Smooth muscle cell of the brain vasculature (primary cell): ENCODE measurements around the gene TP53TG3.
"Not testable (repeated sequence)": the region's sequence is repeated elsewhere in the genome, so short reads cannot be mapped to it uniquely, and the experiment has no call there.

ENCODE experiments used
- DNase-seq: peaks from one replicate; pipeline ENCODE4 v3.0.0-alpha.2; 2012; ENCODE audit warnings: low read depth, low spot score

Gene TP53TG3, protein sequence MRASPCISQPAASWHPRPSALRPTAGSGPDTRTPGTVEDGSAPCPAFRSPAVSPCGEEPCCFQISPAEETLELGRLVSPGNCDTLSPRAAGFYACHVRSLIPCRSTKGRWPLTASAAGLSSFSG

DNA sequence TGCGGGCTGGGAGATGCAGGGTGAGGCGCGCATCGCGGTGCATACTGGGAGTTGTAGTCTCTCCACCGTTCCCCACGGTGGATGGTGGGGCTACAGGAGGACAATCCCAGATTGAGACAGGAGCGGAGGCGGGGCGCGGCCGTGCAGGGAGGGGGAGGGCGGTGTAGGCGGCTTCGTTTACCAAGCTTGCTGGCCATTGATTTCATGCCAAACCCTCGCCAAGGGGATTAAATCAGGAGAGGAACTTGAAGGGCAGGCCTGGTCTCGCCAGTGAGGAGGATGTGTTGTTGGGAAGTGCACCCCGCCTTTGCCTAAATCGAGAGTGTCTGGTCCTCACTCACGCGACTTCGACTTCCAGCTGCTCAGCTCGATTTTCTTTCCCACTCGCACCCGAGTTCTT, at the start of gene TP53TG3:
Gene TP53TG3 (minus strand): TSS at position 101 of the 400 bp plus-strand sequence. CDS start 68 bp downstream, at position 33.
- not testable (repeated sequence) for DNase-seq

DNA sequence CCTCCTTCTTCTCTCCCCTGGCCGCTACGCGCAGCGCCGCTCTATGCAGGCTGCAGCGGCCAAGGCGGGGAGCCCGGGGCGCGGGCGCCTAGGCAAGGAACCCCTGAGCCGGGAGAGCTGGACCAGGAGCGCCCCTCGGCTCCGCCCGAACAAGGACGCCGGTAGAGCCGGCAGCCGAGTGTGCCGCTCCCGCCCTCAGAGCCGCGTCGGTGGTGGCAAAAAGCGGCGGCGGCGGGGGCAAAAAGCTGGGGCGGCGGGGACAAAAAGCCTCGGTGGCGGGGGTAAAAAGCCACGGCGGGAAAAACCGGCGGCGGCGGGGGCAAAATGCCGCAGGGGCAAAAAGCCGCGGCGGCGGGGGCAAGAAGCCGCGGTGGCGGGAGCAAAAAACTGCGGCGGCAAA, 25.1 kb downstream of the TP53TG3 start:
- not testable (repeated sequence) for DNase-seq

DNA sequence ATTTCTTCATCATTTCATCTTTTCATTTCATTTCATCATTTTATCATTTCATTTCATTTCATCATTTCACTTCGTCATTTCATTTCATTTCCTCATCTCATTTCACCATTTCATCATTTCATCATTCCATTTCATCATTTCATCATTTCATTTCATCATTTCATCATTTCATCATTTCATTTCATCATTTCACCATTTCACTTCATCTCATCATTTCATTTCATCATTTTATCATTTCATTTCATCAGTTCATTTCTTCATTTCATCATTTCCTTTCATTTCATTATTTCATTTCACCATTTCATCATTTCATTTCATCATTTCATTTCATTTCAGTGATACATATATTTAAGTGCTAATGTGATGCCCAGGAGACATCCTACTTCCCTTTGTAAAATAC, 28.4 kb downstream of the TP53TG3 start:
- DNase-seq, result not testable (repeated sequence)

DNA sequence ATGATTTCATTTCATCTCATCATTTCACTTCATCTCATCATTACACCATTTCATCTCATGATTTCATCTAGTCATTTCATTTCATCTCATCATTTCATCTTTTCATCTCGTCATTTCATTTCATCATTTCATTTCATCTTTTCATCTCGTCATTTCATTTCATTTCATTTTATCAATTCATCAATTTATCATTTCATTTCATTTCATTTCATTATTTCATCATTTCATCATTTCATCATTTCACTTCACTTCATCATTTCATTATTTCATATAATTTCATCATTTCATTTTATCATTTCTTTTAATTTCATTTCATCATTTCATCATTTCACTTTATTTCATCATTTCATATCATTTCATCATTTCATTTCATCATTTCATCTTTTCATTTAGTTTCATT, 29.2 kb downstream of the TP53TG3 start:
- DNase-seq, result not testable (repeated sequence)

DNA sequence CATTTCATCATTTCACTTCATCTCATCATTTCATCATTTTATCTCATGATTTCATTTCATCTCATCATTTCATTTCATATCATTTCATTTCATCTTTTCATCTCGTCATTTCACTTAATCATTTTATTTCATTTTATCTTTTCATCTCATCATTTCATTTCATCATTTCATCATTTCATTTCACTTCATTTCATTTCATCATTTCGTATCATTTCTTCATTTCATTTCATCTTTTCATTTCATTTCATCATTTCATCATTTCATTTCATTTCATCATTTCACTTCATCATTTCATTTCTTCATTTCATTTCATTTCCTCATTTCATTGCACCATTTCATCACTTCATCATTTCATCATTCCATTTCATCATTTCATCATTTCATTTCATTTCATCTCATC, 29.8 kb downstream of the TP53TG3 start:
- not testable (repeated sequence) for DNase-seq

DNA sequence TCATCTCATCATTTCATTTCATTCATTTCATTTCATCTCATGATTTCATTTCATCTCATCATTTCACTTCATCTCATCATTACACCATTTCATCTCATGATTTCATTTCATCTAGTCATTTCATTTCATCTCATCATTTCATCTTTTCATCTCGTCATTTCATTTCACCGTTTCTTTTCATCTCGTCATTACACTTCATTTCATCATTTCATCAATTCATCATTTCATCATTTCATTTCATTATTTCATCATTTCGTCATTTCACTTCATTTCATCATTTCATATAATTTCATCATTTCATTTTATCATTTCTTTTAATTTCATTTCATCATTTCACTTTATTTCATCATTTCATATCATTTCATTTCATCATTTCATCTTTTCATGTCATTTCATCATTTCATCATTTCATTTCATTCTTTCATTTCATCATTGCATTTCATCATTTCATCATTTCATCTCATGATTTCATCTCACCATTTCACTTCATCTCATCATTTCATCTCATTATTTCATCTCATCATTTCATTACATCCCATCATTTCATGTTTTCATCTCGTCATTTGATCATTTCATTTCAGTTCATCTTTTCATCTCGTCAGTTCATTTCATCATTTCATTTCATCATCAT, 30.6 kb downstream of the TP53TG3 start:
- not testable (repeated sequence) for DNase-seq

DNA sequence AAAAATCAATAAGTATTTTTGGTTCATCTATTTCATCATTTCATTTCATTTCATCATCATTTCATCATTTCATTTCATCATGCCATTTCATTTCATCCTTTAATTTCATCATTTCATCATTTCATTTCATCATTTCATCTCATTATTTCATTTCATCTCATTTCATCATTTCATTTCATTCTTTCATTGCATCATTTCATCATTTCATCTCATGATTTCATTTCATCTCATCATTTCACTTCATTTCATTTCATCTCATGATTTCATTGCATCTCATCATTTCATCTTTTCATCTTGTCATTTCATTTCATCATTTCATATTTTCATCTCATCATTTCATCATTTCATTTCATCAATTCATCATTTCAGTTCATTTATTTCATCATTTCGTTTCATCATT, 31.2 kb downstream of the TP53TG3 start:
- DNase-seq, result not testable (repeated sequence)

DNA sequence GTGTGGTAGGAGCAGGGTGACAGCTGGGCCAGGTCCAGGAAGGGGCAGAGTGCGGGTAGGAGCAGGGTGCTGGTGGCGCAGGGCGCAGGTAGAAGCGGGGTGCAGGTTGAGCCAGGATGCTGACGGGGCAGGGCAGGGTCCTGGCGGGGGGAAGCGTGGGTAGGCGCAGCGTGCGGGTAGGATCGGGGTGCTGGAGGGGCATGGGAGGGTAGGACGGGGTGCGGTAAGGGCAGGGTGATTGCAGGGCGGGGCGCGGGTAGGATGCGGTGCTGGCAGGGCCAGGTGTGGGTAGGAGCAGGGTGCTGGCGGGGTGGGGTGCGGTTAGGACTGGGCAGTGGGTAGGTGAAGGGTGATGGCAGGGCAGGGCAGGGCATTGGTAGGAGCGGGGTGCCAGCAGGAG, 38.4 kb downstream of the TP53TG3 start:
- not testable (repeated sequence) for DNase-seq

DNA sequence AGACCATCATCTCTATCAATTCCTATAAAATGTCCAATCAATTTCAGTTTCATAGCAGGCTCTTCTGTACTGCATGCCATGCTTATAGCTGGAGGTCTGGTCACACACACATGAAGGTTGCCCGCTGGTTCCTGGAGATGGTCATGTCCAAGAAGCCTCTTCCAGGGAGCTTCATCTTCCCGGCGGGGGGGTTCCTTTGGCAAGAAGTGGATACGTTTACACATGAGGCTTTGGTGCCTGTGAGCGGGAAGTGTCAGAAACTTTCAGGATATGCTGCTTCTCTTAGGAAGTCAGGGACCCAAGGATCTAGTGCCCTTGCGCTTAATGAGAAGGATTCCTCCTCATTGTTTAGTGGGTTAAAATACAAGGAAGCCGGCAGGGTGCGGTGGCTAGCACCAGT, 43.9 kb downstream of the TP53TG3 start:
- DNase-seq, result not testable (repeated sequence)
